Heart right ventricle (tissue), 16 donors: ENCODE results near the gene SAA2. TPM values are rescaled to one million over a fixed set of nuclear protein-coding genes. Genes with fewer than 3 reads are reported as not detected.
"Not testable (repeated sequence)": the region's sequence is repeated elsewhere in the genome, so short reads cannot be mapped to it uniquely, and the experiment has no call there.

Experiments used
- ATAC-seq, 8 donors: fragments of 200-7000 bp; cut with Tn5 transposase; one replicate each; pipeline ENCODE4 v1.9.1; 2020; ENCODE audit warnings: mild to moderate bottlenecking in 8 of 8, moderate library complexity in 8 of 8, moderate number of reproducible peaks in 1 of 8
- DNase-seq, 2 donors: peaks; one replicate each; pipeline ENCODE4 v3.0.0-alpha.2; 2020
- H3K27ac ChIP-seq, 10 donors: fragments of 200-600 bp; sonication (generic) in 2 of 10; one replicate each; pipeline versions ENCODE4 v1.5.0 to v1.8.0; 2020 to 2022; ENCODE audit warnings: mild to moderate bottlenecking in 3 of 10
- H3K27me3 ChIP-seq, 7 donors: fragments of 200-600 bp; one replicate each; pipeline ENCODE4 v1.8.0; 2021 to 2022; ENCODE audit warnings: mild to moderate bottlenecking in 2 of 7
- H3K36me3 ChIP-seq, 9 donors: fragments of 200-600 bp; sonication (generic) in 1 of 9; one replicate each; pipeline versions ENCODE4 v1.5.0 to v1.8.0; 2020 to 2022; ENCODE audit warnings: mild to moderate bottlenecking in 2 of 9
- H3K4me1 ChIP-seq, 9 donors: fragments of 200-600 bp; sonication (generic) in 1 of 9; one replicate each; pipeline versions ENCODE4 v1.5.0 to v1.8.0; 2020 to 2022; ENCODE audit warnings: mild to moderate bottlenecking in 4 of 9
- H3K4me3 ChIP-seq, 10 donors: fragments of 200-600 bp; sonication (generic) in 2 of 10; one replicate each; pipeline versions ENCODE4 v1.5.0 to v1.8.0; 2020 to 2022; ENCODE audit warnings: mild to moderate bottlenecking in 7 of 10, moderate library complexity in 2 of 10
- H3K9me3 ChIP-seq, 11 donors: fragments of 200-600 bp in 10 of 11; sonication (generic) in 2 of 11; one replicate each; pipeline versions ENCODE4 v1.5.0 to v1.8.0; 2013 to 2022; ENCODE audit warnings: mild to moderate bottlenecking in 2 of 11, control low read depth in 1 of 11, moderate library complexity in 1 of 11
- WGBS, 2 donors: extraction: QIAGEN DNeasy Blood & Tissue Kit; methylation state at CpG; one replicate each; pipeline ENCODE4 v1.1.7; 2013; ENCODE audit warnings: inconsistent platforms in 1 of 2; 5-methylcytosine and 5-hydroxymethylcytosine counted together
- intact Hi-C, 10 donors: fragments of 100-400 bp; cut with DNase I; formaldehyde crosslinking; loops; one replicate each; pipeline versions ENCODE4 v1.11.1 to v1.14.2; 2022
- polyA plus RNA-seq, 2 donors: library from polyadenylated mRNA; stranded (reverse); fragments of 200-250 nt; gene quantifications; one replicate each; pipeline ENCODE4 v1.2.3, GENCODE V29; 2013
- total RNA-seq, 10 donors: library from RNA; stranded (reverse); fragmentation: NEBNext Ultra II Directional in 3 of 10; extraction: Animal tissue kit (Norgen Biotek cat#: 25700) in 3 of 10; gene quantifications; one replicate each; pipeline versions ENCODE4 v1.2.1 to v1.2.4, GENCODE V29; 2021 to 2023
- TF ChIP-seq, protein P1 (sequence below), 9 donors: fragments of 200-600 bp; sonication (generic) in 2 of 9; IDR thresholded peaks; one replicate each; pipeline versions ENCODE4 v1.5.0 to v1.8.0; 2021 to 2022; ENCODE audit warnings: antibody characterized with exemption in 9 of 9, mild to moderate bottlenecking in 5 of 9, moderate library complexity in 1 of 9
- donor health status: Arrhythmogenic right ventricular cardiomyopathy.
- donor health status: ischemic (EF 13 %, LVEDD 7.1; RV severe dilation, severe dysfunction).
- donor health status: healthy with polysubstance abuse.
- donor health status: DM: no; HTN: yes; CAD: no.
- donor health status: DM: no; HTN: no; CAD: no.
- donor health status: ischemic (EF 25% LVEDD 6.9; RV normal size, moderate dysfunction).
- donor health status: ischemic (EF 25% LVEDD 5.7; RV mildly dilated, moderate dysfunction).
- donor health status: healthy.
- donor health status: DM: yes; HTN: yes; CAD: no.
- donor health status: Ischemic cardiomyopathy.
- donor health status: ischemic (EF 35%, LVEDD 5.7; RV mildly dilated, moderate dysfunction).
- donor health status: nonischemic (EF 11% LVEDD 7.7; RV severe dilation, severe dysfunction).
- donor health status: DM: yes; HTN: yes; CAD: no.
- donor health status: PGD.
- donor health status: ischemic (EF 29% LVEDD 5.4; RV normal size, mild dysfunction).
- donor health status: nonischemic (EF 23%, LVEDD 6.1; RV moderate dilation, normal function).

SAA2 gene
- total and polyA plus RNA-seq, 12 donors, result 0.61 to 4.1 (median 2.1) TPM; not detected in 7

- TF ChIP-seq, protein P1, sequence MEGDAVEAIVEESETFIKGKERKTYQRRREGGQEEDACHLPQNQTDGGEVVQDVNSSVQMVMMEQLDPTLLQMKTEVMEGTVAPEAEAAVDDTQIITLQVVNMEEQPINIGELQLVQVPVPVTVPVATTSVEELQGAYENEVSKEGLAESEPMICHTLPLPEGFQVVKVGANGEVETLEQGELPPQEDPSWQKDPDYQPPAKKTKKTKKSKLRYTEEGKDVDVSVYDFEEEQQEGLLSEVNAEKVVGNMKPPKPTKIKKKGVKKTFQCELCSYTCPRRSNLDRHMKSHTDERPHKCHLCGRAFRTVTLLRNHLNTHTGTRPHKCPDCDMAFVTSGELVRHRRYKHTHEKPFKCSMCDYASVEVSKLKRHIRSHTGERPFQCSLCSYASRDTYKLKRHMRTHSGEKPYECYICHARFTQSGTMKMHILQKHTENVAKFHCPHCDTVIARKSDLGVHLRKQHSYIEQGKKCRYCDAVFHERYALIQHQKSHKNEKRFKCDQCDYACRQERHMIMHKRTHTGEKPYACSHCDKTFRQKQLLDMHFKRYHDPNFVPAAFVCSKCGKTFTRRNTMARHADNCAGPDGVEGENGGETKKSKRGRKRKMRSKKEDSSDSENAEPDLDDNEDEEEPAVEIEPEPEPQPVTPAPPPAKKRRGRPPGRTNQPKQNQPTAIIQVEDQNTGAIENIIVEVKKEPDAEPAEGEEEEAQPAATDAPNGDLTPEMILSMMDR (IDR thresholded peaks at IDR 0.05), result no peak
- Histone ChIP-seq H3K4me1 (no peaks in the 10 kb centered on the region), H3K4me3 (no peak overlapping the region), H3K36me3 (no peaks in the 10 kb centered on the region), H3K27ac (no peak overlapping the region), H3K9me3 (no peaks in the 10 kb centered on the region), H3K27me3 (peaks cover 0 to 39% (median 33%) of the 10 kb centered on the region in 7 donors)
- intact Hi-C loops, result no loop called here
- WGBS, 2 donors, result 23 to 26% methylated on average over 33 of the region's 33 CpGs
- DNase-seq (no peak), ATAC-seq (no peak)
These were observed 39.4 kb downstream of the SAA2 start for GRCh38 chr11:18209058-18209457.

- DNase-seq (no peak), ATAC-seq (no peak)
- peaks cover 0 to 51% (median 35%) of the 10 kb centered on the region in 7 donors for H3K27me3 ChIP-seq
- H3K36me3 ChIP-seq, result no peaks in the 10 kb centered on the region
- H3K4me3 ChIP-seq, result no peak overlapping the region
- no peak overlapping the region for H3K27ac ChIP-seq
- H3K4me1 ChIP-seq, result no peaks in the 10 kb centered on the region
- no peaks in the 10 kb centered on the region for H3K9me3 ChIP-seq
- TF ChIP-seq, protein P1 (IDR thresholded peaks at IDR 0.05), result no peak
- intact Hi-C loops, result no loop called here
These were observed 43.7 kb downstream of the SAA2 start for GRCh38 chr11:18204771-18205170.

GRCh38 chr11:18204220-18204619 lies 44.2 kb downstream of the SAA2 start:
- DNase-seq, result no peak
- Histone ChIP-seq H3K4me1 (no peaks in the 10 kb centered on the region), H3K27me3 (peaks cover 0 to 46% (median 30%) of the 10 kb centered on the region in 7 donors), H3K9me3 (no peaks in the 10 kb centered on the region), H3K27ac (no peak overlapping the region), H3K4me3 (no peak overlapping the region), H3K36me3 (no peaks in the 10 kb centered on the region)
- TF ChIP-seq, protein P1 (IDR thresholded peaks at IDR 0.05), result no peak
- intact Hi-C loops, result no loop called here
- WGBS, 2 donors, result 79 to 87% methylated on average over 3 of the region's 3 CpGs
- no peak for ATAC-seq

- WGBS, 2 donors, result 5 to 6% methylated on average over 6 of the region's 6 CpGs
- H3K9me3 ChIP-seq, result no peaks in the 10 kb centered on the region
- no peaks in the 10 kb centered on the region for H3K36me3 ChIP-seq
- ATAC-seq (no peak), DNase-seq (no peak)
- H3K4me1 ChIP-seq, result no peaks in the 10 kb centered on the region
- H3K27ac ChIP-seq, result no peak overlapping the region
- intact Hi-C loops, result no loop called here
- TF ChIP-seq, protein P1 (IDR thresholded peaks at IDR 0.05), result peak in 4 of 9 donors; percentile 13 to 31 (median 17)
- peaks cover 0 to 41% (median 26%) of the 10 kb centered on the region in 7 donors for H3K27me3 ChIP-seq
- H3K4me3 ChIP-seq, result no peak overlapping the region
These were observed 44.7 kb downstream of the SAA2 start for GRCh38 chr11:18203723-18204122.

- H3K4me1 ChIP-seq, intact Hi-C loops, H3K27ac ChIP-seq, H3K27me3 ChIP-seq, H3K4me3 ChIP-seq, ATAC-seq, H3K36me3 ChIP-seq, DNase-seq, H3K9me3 ChIP-seq: not testable (repeated sequence)
- 64 to 70% methylated on average over 3 of the region's 3 CpGs for WGBS, 2 donors
These were observed 50.7 kb downstream of the SAA2 start for GRCh38 chr11:18197738-18198137.
